Measurements from ENCODE around the gene LYRM9.

GRCh38 chr17:27930000-27930399 lies 36.8 kb upstream of the LYRM9 start:
- no peak for TF ChIP-seq CTCF (IDR thresholded peaks at IDR 0.05)
- no peak for TF ChIP-seq POLR2A (IDR thresholded peaks at IDR 0.05)
